Measurements from ENCODE around the gene TRIB2.

DNA sequence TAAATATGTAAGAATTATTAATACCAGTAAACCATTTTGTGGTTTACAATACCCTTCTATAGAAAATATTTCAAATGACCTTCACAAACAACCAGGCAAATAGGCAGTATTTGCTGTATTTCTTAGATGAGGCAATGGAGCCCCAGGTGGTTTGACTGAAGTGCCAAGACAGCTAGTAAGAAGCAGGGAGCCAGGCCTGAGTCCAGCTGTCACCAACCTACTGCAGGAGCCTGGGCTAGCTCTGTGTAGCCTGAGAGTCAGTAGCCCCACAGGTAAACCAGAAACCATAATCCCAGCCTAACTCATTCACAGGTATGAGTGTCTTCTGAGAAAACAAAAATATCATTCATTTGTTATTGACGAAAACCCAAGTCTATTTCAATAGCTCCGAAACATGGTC lies 45.6 kb downstream of the TRIB2 start:
- TF ChIP-seq, protein P1, sequence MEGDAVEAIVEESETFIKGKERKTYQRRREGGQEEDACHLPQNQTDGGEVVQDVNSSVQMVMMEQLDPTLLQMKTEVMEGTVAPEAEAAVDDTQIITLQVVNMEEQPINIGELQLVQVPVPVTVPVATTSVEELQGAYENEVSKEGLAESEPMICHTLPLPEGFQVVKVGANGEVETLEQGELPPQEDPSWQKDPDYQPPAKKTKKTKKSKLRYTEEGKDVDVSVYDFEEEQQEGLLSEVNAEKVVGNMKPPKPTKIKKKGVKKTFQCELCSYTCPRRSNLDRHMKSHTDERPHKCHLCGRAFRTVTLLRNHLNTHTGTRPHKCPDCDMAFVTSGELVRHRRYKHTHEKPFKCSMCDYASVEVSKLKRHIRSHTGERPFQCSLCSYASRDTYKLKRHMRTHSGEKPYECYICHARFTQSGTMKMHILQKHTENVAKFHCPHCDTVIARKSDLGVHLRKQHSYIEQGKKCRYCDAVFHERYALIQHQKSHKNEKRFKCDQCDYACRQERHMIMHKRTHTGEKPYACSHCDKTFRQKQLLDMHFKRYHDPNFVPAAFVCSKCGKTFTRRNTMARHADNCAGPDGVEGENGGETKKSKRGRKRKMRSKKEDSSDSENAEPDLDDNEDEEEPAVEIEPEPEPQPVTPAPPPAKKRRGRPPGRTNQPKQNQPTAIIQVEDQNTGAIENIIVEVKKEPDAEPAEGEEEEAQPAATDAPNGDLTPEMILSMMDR (conservative IDR thresholded peaks at IDR 0.05; ENCODE audit: low read depth, low read length) = no peak
- TF ChIP-seq EZH2 (IDR thresholded peaks at IDR 0.05; ENCODE audit: borderline replicate concordance, low read depth, low read length, poor library complexity, severe bottlenecking) = no peak
